Stimulated activated CD4-positive, alpha-beta T cell treated with anti-CD3 and anti-CD28 coated beads, Interleukin-4, amount 100 ng/mL, for 4 hours (primary cell): ENCODE measurements around the gene LRRC70.
"Not testable (repeated sequence)": the region's sequence is repeated elsewhere in the genome, so short reads cannot be mapped to it uniquely, and the experiment has no call there.

Experiments
- DNase-seq, 2 experiments: peaks; one replicate each; pipeline ENCODE4 v3.0.0-alpha.2; 2020

Gene LRRC70

GRCh38 chr5:62578540-62578939 is at the start of gene LRRC70:
TSS of gene LRRC70 (plus strand) at chr5:62578819. CDS start at chr5:62579439, 620 bp downstream.
- no peak for DNase-seq

- no peak for DNase-seq
Measured at GRCh38 chr5:62533597-62533996, 45.0 kb upstream of the LRRC70 start.

GRCh38 chr5:62534461-62535236 is 44.0 kb upstream of the LRRC70 start:
- no peak for DNase-seq

GRCh38 chr5:62536232-62536631 is 42.4 kb upstream of the LRRC70 start:
- DNase-seq: no peak

- no peak for DNase-seq
Measured at GRCh38 chr5:62536783-62537182, 41.8 kb upstream of the LRRC70 start.

GRCh38 chr5:62538017-62538942 is 40.3 kb upstream of the LRRC70 start:
- no peak for DNase-seq

- DNase-seq: no peak
Measured at GRCh38 chr5:62542720-62543119, 35.9 kb upstream of the LRRC70 start.

- DNase-seq: no peak
Measured at GRCh38 chr5:62547945-62548630, 30.5 kb upstream of the LRRC70 start.

GRCh38 chr5:62550103-62550502 is 28.5 kb upstream of the LRRC70 start:
- no peak for DNase-seq

- DNase-seq: no peak
Measured at GRCh38 chr5:62555930-62556329, 22.7 kb upstream of the LRRC70 start.

- DNase-seq: no peak
Measured at GRCh38 chr5:62558941-62559340, 19.7 kb upstream of the LRRC70 start.

- DNase-seq: no peak
Measured at GRCh38 chr5:62560786-62561185, 17.8 kb upstream of the LRRC70 start.

GRCh38 chr5:62561896-62562295 is 16.7 kb upstream of the LRRC70 start:
- no peak for DNase-seq

GRCh38 chr5:62562867-62563266 is 15.8 kb upstream of the LRRC70 start:
- no peak for DNase-seq

GRCh38 chr5:62564101-62564500 is 14.5 kb upstream of the LRRC70 start:
- no peak for DNase-seq

GRCh38 chr5:62565740-62566139 is 12.9 kb upstream of the LRRC70 start:
- DNase-seq: not testable (repeated sequence)

- DNase-seq: no peak
Measured at GRCh38 chr5:62568143-62568542, 10.5 kb upstream of the LRRC70 start.

- no peak for DNase-seq
Measured at GRCh38 chr5:62568800-62569432, 9.7 kb upstream of the LRRC70 start.

GRCh38 chr5:62569470-62569869 is 9.1 kb upstream of the LRRC70 start:
- DNase-seq: no peak

- no peak for DNase-seq
Measured at GRCh38 chr5:62572918-62573514, 5.6 kb upstream of the LRRC70 start.

- DNase-seq: no peak
Measured at GRCh38 chr5:62574599-62574998, 4.0 kb upstream of the LRRC70 start.

- no peak for DNase-seq
Measured at GRCh38 chr5:62575066-62575465, 3.6 kb upstream of the LRRC70 start.
